ENCODE data around the gene IFNG. TPM values are rescaled to one million over a fixed set of nuclear protein-coding genes. Genes with fewer than 3 reads are reported as not detected.

Gene IFNG
- total RNA-seq, 6 experiments from 2014 or later: 0.18 TPM; not detected in 5

DNA sequence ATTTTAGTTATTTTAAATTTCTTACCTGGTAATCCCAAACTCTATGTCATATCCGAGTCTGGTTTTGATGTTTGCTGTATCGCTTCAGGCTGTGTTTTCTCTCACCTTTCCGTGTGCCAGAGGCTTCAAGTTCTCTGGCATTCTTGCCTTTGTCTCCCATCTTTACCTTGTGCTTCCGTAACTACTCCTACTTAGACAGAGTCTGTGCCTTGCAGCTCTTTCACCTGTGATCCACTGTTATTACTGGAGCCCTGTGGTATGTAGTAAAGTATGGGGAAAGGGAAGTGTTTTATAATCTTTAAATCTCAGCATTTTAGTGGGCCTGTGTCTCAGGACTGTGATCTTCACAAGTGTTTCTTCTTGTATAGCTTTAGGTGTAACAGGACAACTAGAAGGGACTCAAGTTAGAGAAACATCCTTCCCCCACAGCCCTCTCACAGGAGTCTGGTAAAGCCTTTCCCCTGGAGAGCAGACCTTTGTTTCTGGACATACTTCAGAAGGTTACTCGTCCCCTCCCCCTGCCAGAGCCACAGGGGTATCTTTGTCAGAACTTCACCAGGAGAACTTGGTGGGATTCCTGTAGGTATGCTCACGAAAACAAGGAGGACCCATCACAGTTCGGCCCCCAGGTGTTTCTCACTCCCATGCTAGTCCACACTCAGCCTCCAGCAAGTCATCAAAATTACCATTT, 11.1 kb downstream of the IFNG start:
- intact Hi-C loops (cut with DNase I): no loop called here
- no peak overlapping the region for H3K4me3 ChIP-seq
- H3K27ac ChIP-seq: no peak overlapping the region
- TF ChIP-seq POLR2A (IDR thresholded peaks at IDR 0.05): no peak
- TF ChIP-seq, protein P1, sequence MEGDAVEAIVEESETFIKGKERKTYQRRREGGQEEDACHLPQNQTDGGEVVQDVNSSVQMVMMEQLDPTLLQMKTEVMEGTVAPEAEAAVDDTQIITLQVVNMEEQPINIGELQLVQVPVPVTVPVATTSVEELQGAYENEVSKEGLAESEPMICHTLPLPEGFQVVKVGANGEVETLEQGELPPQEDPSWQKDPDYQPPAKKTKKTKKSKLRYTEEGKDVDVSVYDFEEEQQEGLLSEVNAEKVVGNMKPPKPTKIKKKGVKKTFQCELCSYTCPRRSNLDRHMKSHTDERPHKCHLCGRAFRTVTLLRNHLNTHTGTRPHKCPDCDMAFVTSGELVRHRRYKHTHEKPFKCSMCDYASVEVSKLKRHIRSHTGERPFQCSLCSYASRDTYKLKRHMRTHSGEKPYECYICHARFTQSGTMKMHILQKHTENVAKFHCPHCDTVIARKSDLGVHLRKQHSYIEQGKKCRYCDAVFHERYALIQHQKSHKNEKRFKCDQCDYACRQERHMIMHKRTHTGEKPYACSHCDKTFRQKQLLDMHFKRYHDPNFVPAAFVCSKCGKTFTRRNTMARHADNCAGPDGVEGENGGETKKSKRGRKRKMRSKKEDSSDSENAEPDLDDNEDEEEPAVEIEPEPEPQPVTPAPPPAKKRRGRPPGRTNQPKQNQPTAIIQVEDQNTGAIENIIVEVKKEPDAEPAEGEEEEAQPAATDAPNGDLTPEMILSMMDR (IDR thresholded peaks at IDR 0.05): no peak
- no peaks in the 10 kb centered on the region for H3K4me1 ChIP-seq
- no peaks in the 10 kb centered on the region for H3K9me3 ChIP-seq
- 63% methylated on average over 7 of the region's 7 CpGs for WGBS (ENCODE audit: insufficient coverage, low coverage, low lambda C conversion rate, missing lambda C conversion rate)
- ATAC-seq (no peak), DNase-seq (no peak)
- no peaks in the 10 kb centered on the region for H3K27me3 ChIP-seq
- no peaks in the 10 kb centered on the region for H3K36me3 ChIP-seq

DNA sequence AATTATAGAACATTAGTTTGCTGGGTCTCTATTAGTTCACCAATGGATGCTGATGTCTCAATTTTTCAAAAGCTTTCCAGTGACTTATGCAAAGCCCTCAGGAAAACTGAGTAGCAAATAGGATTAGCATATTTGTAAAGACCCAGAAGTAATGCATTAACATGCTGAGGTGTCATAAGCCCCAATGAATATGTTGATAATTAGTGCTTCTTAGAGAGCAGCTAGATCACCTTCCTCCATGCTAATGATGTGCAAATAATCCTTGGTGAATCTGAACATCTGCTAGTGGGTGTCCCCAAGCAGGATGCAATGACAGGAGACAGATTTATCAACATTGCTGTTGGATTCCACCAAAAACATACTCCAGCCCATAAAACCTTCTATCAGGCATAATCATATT, 19.0 kb downstream of the IFNG start:
- DNase-seq: no peak
- intact Hi-C loops (cut with DNase I): no loop called here
- H3K27ac ChIP-seq: no peak overlapping the region
- no peaks in the 10 kb centered on the region for H3K27me3 ChIP-seq
- no peaks in the 10 kb centered on the region for H3K9me3 ChIP-seq
- ATAC-seq: no peak
- H3K4me1 ChIP-seq: no peaks in the 10 kb centered on the region
- no peak overlapping the region for H3K4me3 ChIP-seq
- TF ChIP-seq, protein P1 (IDR thresholded peaks at IDR 0.05): no peak
- TF ChIP-seq POLR2A (IDR thresholded peaks at IDR 0.05): no peak
- H3K36me3 ChIP-seq: no peaks in the 10 kb centered on the region

- DNase-seq: no peak
- intact Hi-C loops (cut with DNase I): no loop called here
- no peak for ATAC-seq
- H3K9me3 ChIP-seq: no peaks in the 10 kb centered on the region
- 73% methylated on average over 1 of the region's 1 CpG for WGBS (ENCODE audit: insufficient coverage, low coverage, low lambda C conversion rate, missing lambda C conversion rate)
- H3K27ac ChIP-seq: no peak overlapping the region
- H3K4me3 ChIP-seq: no peak overlapping the region
- no peak for TF ChIP-seq POLR2A (IDR thresholded peaks at IDR 0.05)
- TF ChIP-seq, protein P1 (IDR thresholded peaks at IDR 0.05): no peak
- no peaks in the 10 kb centered on the region for H3K4me1 ChIP-seq
- H3K27me3 ChIP-seq: no peaks in the 10 kb centered on the region
- no peaks in the 10 kb centered on the region for H3K36me3 ChIP-seq
Measured at GRCh38 chr12:68139941-68140340, 19.6 kb downstream of the IFNG start.

- TF ChIP-seq, protein P1 (IDR thresholded peaks at IDR 0.05): no peak
- TF ChIP-seq POLR2A (IDR thresholded peaks at IDR 0.05): no peak
- H3K9me3 ChIP-seq: no peaks in the 10 kb centered on the region
- ATAC-seq (no peak), DNase-seq (no peak)
- H3K4me1 ChIP-seq: no peaks in the 10 kb centered on the region
- WGBS (ENCODE audit: insufficient coverage, low coverage, low lambda C conversion rate, missing lambda C conversion rate): 29% methylated on average over 1 of the region's 1 CpG
- H3K27ac ChIP-seq: no peak overlapping the region
- no peak overlapping the region for H3K4me3 ChIP-seq
- no peaks in the 10 kb centered on the region for H3K27me3 ChIP-seq
- intact Hi-C loops (cut with DNase I): no loop called here
- H3K36me3 ChIP-seq: no peaks in the 10 kb centered on the region
Measured at GRCh38 chr12:68139001-68139400, 20.5 kb downstream of the IFNG start.

- DNase-seq (no peak), ATAC-seq (no peak)
- intact Hi-C loops (cut with DNase I): no loop called here
- Histone ChIP-seq H3K4me3 (no peak overlapping the region), H3K27ac (no peak overlapping the region), H3K27me3 (no peaks in the 10 kb centered on the region), H3K4me1 (no peaks in the 10 kb centered on the region), H3K9me3 (no peaks in the 10 kb centered on the region), H3K36me3 (no peaks in the 10 kb centered on the region)
- TF ChIP-seq POLR2A (IDR thresholded peaks at IDR 0.05): no peak
- TF ChIP-seq, protein P1 (IDR thresholded peaks at IDR 0.05): no peak
- WGBS (ENCODE audit: insufficient coverage, low coverage, low lambda C conversion rate, missing lambda C conversion rate): 68% methylated on average over 2 of the region's 2 CpGs
Measured at GRCh38 chr12:68138480-68138879, 21.1 kb downstream of the IFNG start.
